ENCODE results near the gene AFMID.

The AFMID gene

GRCh38 chr17:78248051-78248914 is 61.1 kb downstream of the AFMID start:
- no peak for TF ChIP-seq ESRRG (CRISPR knock-in tag; IDR thresholded peaks at IDR 0.05)
- no peak for TF ChIP-seq TSHZ2 (CRISPR knock-in tag; IDR thresholded peaks at IDR 0.05)
- no peak for TF ChIP-seq GLIS3 (CRISPR knock-in tag; IDR thresholded peaks at IDR 0.05)
- no peak for TF ChIP-seq POU6F1 (CRISPR knock-in tag; IDR thresholded peaks at IDR 0.05; ENCODE audit: borderline replicate concordance, low read depth)
- TF ChIP-seq ISL1 (CRISPR knock-in tag; IDR thresholded peaks at IDR 0.05), result no peak
- no peak for TF ChIP-seq ZC3H10 (CRISPR knock-in tag; IDR thresholded peaks at IDR 0.05)
- TF ChIP-seq ZFP3 (CRISPR knock-in tag; IDR thresholded peaks at IDR 0.05), result no peak
- no peak for TF ChIP-seq ZNF70 (CRISPR knock-in tag; IDR thresholded peaks at IDR 0.05)
- no peak for TF ChIP-seq ZNF565 (CRISPR knock-in tag; conservative IDR thresholded peaks at IDR 0.05; ENCODE audit: low read depth)
- no peak for TF ChIP-seq TOX (CRISPR knock-in tag; IDR thresholded peaks at IDR 0.05; ENCODE audit: borderline replicate concordance)
- TF ChIP-seq CSDC2 (CRISPR knock-in tag; IDR thresholded peaks at IDR 0.05), result no peak
- TF ChIP-seq CREB5 (CRISPR knock-in tag; IDR thresholded peaks at IDR 0.05; ENCODE audit: low read depth), result no peak
- no peak for TF ChIP-seq CSRNP3 (CRISPR knock-in tag; IDR thresholded peaks at IDR 0.05)
- TF ChIP-seq PPARA (CRISPR knock-in tag; IDR thresholded peaks at IDR 0.05; ENCODE audit: borderline replicate concordance), result no peak
- no peak for TF ChIP-seq SNAI2 (CRISPR knock-in tag; IDR thresholded peaks at IDR 0.05)
- TF ChIP-seq TCF4 (CRISPR knock-in tag; IDR thresholded peaks at IDR 0.05; ENCODE audit: borderline replicate concordance), result no peak
- TF ChIP-seq RARB (CRISPR knock-in tag; IDR thresholded peaks at IDR 0.05), result no peak
- no peak for TF ChIP-seq OSR1 (CRISPR knock-in tag; IDR thresholded peaks at IDR 0.05)
- ATAC-seq, result no peak

GRCh38 chr17:78249074-78249817 is 62.1 kb downstream of the AFMID start:
- no peak for ATAC-seq
- TF ChIP-seq GLIS3 (CRISPR knock-in tag; IDR thresholded peaks at IDR 0.05), result no peak
- no peak for TF ChIP-seq CSRNP3 (CRISPR knock-in tag; IDR thresholded peaks at IDR 0.05)
- no peak for TF ChIP-seq ISL1 (CRISPR knock-in tag; IDR thresholded peaks at IDR 0.05)
- no peak for TF ChIP-seq ZFP3 (CRISPR knock-in tag; IDR thresholded peaks at IDR 0.05)
- TF ChIP-seq CSDC2 (CRISPR knock-in tag; IDR thresholded peaks at IDR 0.05), result no peak
- TF ChIP-seq TSHZ2 (CRISPR knock-in tag; IDR thresholded peaks at IDR 0.05), result no peak
- no peak for TF ChIP-seq OSR1 (CRISPR knock-in tag; IDR thresholded peaks at IDR 0.05)
- no peak for TF ChIP-seq RARB (CRISPR knock-in tag; IDR thresholded peaks at IDR 0.05)
- TF ChIP-seq TOX (CRISPR knock-in tag; IDR thresholded peaks at IDR 0.05; ENCODE audit: borderline replicate concordance), result no peak
- TF ChIP-seq ZC3H10 (CRISPR knock-in tag; IDR thresholded peaks at IDR 0.05), result no peak
- TF ChIP-seq CREB5 (CRISPR knock-in tag; IDR thresholded peaks at IDR 0.05; ENCODE audit: low read depth), result no peak
- TF ChIP-seq BACH2 (CRISPR knock-in tag; IDR thresholded peaks at IDR 0.05; ENCODE audit: borderline replicate concordance), result no peak
- no peak for TF ChIP-seq TCF4 (CRISPR knock-in tag; IDR thresholded peaks at IDR 0.05; ENCODE audit: borderline replicate concordance)

Data from SK-N-SH treated with all-trans-retinoic acid at 6 μM for 48 hours (cell line).